Stimulated activated naive CD4-positive, alpha-beta T cell treated with Interleukin-2 at 50 U/mL for 16 hours (primary cell): ENCODE data around the gene AVL9.
"Not testable (repeated sequence)": the region's sequence is repeated elsewhere in the genome, so short reads cannot be mapped to it uniquely, and the experiment has no call there.

ENCODE experiments used
- DNase-seq: peaks from one replicate; lab custom pipeline; 2025; lab: John Stamatoyannopoulos, UW

AVL9 gene

GRCh38 chr7:32495298-32496051 lies at the start of gene AVL9:
TSS of gene AVL9 (plus strand) at chr7:32495489. CDS start at chr7:32495710, 221 bp downstream.
- peak; percentile 99 for DNase-seq

- DNase-seq = no peak
Measured at GRCh38 chr7:32447218-32447617, 48.1 kb upstream of the AVL9 start.

GRCh38 chr7:32453341-32454011 lies 41.8 kb upstream of the AVL9 start:
- no peak for DNase-seq

GRCh38 chr7:32458025-32458424 lies 37.3 kb upstream of the AVL9 start:
- DNase-seq = no peak

- DNase-seq = no peak
Measured at GRCh38 chr7:32459788-32460187, 35.5 kb upstream of the AVL9 start.

- DNase-seq = no peak
Measured at GRCh38 chr7:32461484-32461883, 33.8 kb upstream of the AVL9 start.

GRCh38 chr7:32462451-32462850 lies 32.8 kb upstream of the AVL9 start:
- DNase-seq = no peak

- no peak for DNase-seq
Measured at GRCh38 chr7:32462977-32463376, 32.3 kb upstream of the AVL9 start.

- DNase-seq = not testable (repeated sequence)
Measured at GRCh38 chr7:32464641-32465416, 30.5 kb upstream of the AVL9 start.

GRCh38 chr7:32470004-32470403 lies 25.3 kb upstream of the AVL9 start:
- not testable (repeated sequence) for DNase-seq

- DNase-seq = no peak
Measured at GRCh38 chr7:32470871-32471270, 24.4 kb upstream of the AVL9 start.

- no peak for DNase-seq
Measured at GRCh38 chr7:32472015-32472414, 23.3 kb upstream of the AVL9 start.

GRCh38 chr7:32474008-32474407 lies 21.3 kb upstream of the AVL9 start:
- DNase-seq = no peak

- DNase-seq = no peak
Measured at GRCh38 chr7:32476816-32477648, 18.3 kb upstream of the AVL9 start.

- DNase-seq = no peak
Measured at GRCh38 chr7:32477649-32477980, 17.7 kb upstream of the AVL9 start.

GRCh38 chr7:32479574-32480200 lies 15.6 kb upstream of the AVL9 start:
- no peak for DNase-seq

- DNase-seq = no peak
Measured at GRCh38 chr7:32481176-32481575, 14.1 kb upstream of the AVL9 start.

GRCh38 chr7:32481921-32482320 lies 13.4 kb upstream of the AVL9 start:
- DNase-seq = no peak

- DNase-seq = no peak
Measured at GRCh38 chr7:32489788-32490126, 5.5 kb upstream of the AVL9 start.

- peak; percentile 90 for DNase-seq
Measured at GRCh38 chr7:32490127-32490796, 5.0 kb upstream of the AVL9 start, which contains the start of gene LSM5. TSS of gene LSM5 (minus strand) at chr7:32490380. CDS start at chr7:32490365, 15 bp downstream.

GRCh38 chr7:32494946-32495297 lies 367 bp upstream of the AVL9 start:
- DNase-seq = no peak
